ENCODE data around the gene STIM1.

STIM1 gene

GRCh38 chr11:3827434-3828186, 27.9 kb upstream of the STIM1 start:
- intact Hi-C loops (cut with DNase I), result no loop called here
- peak in 4 of 10 donors; percentile 38 to 90 (median 62) for DNase-seq

GRCh38 chr11:3830088-3830487, 25.4 kb upstream of the STIM1 start:
- intact Hi-C loops (cut with DNase I), result no loop called here
- no peak for DNase-seq

GRCh38 chr11:3830730-3831129, 24.7 kb upstream of the STIM1 start:
- intact Hi-C loops (cut with DNase I), result no loop called here
- no peak for DNase-seq

GRCh38 chr11:3831378-3832239, 23.9 kb upstream of the STIM1 start:
- peak in 1 of 10 donors; percentile 82 for DNase-seq
- intact Hi-C loops (cut with DNase I), result no loop called here

GRCh38 chr11:3832816-3833215, 22.6 kb upstream of the STIM1 start:
- intact Hi-C loops (cut with DNase I), result no loop called here
- peak in 1 of 10 donors; percentile 25 for DNase-seq

GRCh38 chr11:3833449-3833848, 22.0 kb upstream of the STIM1 start:
- intact Hi-C loops (cut with DNase I), result no loop called here

GRCh38 chr11:3834349-3834663, 21.2 kb upstream of the STIM1 start:
- no peak for DNase-seq
- intact Hi-C loops (cut with DNase I), result no loop called here

More at GRCh38 chr11:3833449-3833848, 22.0 kb upstream of the STIM1 start:
- DNase-seq, result no peak

GRCh38 chr11:3834664-3835461, 20.6 kb upstream of the STIM1 start:
- intact Hi-C loops (cut with DNase I), result no loop called here

GRCh38 chr11:3835751-3836150, 19.7 kb upstream of the STIM1 start:
- intact Hi-C loops (cut with DNase I), result no loop called here

More at GRCh38 chr11:3834664-3835461, 20.6 kb upstream of the STIM1 start:
- peak in 3 of 10 donors; percentile 28 to 83 (median 33) for DNase-seq

GRCh38 chr11:3836903-3837302, 18.6 kb upstream of the STIM1 start:
- peak in 1 of 10 donors; percentile 84 for DNase-seq
- intact Hi-C loops (cut with DNase I), result no loop called here

More at GRCh38 chr11:3835751-3836150, 19.7 kb upstream of the STIM1 start:
- peak in 5 of 10 donors; percentile 38 to 87 (median 60) for DNase-seq

GRCh38 chr11:3837793-3838192, 17.7 kb upstream of the STIM1 start:
- DNase-seq, result peak in 3 of 10 donors; percentile 20 to 86 (median 42)
- intact Hi-C loops (cut with DNase I), result no loop called here

GRCh38 chr11:3838504-3838903, 17.0 kb upstream of the STIM1 start:
- DNase-seq, result no peak
- intact Hi-C loops (cut with DNase I), result no loop called here

- intact Hi-C loops (cut with DNase I), result loop anchor here (2.0 kb wide), 1 partner anchor 43 kb away; the partner anchor contains the start of gene NUP98
Measured at GRCh38 chr11:3840004-3840869, 15.2 kb upstream of the STIM1 start.

GRCh38 chr11:3840870-3841425, 14.5 kb upstream of the STIM1 start, which contains the start of gene RHOG:
TSS of gene RHOG (minus strand) at chr11:3840959. CDS start at chr11:3828138, 12,821 bp downstream.
- peak in 9 of 10 donors; percentile 53 to 95 (median 68) for DNase-seq
- intact Hi-C loops (cut with DNase I), result loop anchor here (1.0 to 2.0 kb wide), 2 partner anchors 14 to 44 kb away; partner anchors contain the start of genes NUP98 and STIM1

More at GRCh38 chr11:3840004-3840869, 15.2 kb upstream of the STIM1 start:
- DNase-seq, result no peak

- intact Hi-C loops (cut with DNase I), result loop anchor here (1.0 to 2.0 kb wide), 2 partner anchors 14 to 45 kb away; partner anchors contain the start of genes NUP98 and STIM1
Measured at GRCh38 chr11:3841426-3842350, 13.8 kb upstream of the STIM1 start.

GRCh38 chr11:3843326-3843725, 12.1 kb upstream of the STIM1 start:
- no peak for DNase-seq
- intact Hi-C loops (cut with DNase I), result no loop called here

More at GRCh38 chr11:3841426-3842350, 13.8 kb upstream of the STIM1 start:
- peak; percentile 75 to 97 (median 86) for DNase-seq

- intact Hi-C loops (cut with DNase I), result no loop called here
Measured at GRCh38 chr11:3845246-3845645, 10.2 kb upstream of the STIM1 start.

GRCh38 chr11:3845670-3846069, 9.8 kb upstream of the STIM1 start:
- intact Hi-C loops (cut with DNase I), result no loop called here
- DNase-seq, result no peak

More at GRCh38 chr11:3845246-3845645, 10.2 kb upstream of the STIM1 start:
- DNase-seq, result no peak
